HepG2 (cell line): ENCODE data around the gene ZBTB26. TPM values are rescaled to one million over a fixed set of nuclear protein-coding genes. Genes with fewer than 3 reads are reported as not detected.

Experiments
- CCDC6 ChIP-seq: sonication (generic); formaldehyde crosslinking; IDR thresholded peaks from 2 replicates; pipeline ENCODE4 v1.8.1; 2022; ENCODE audit warnings: mild to moderate bottlenecking, missing genetic modification reagents, moderate library complexity
- CREM ChIP-seq, 2 experiments: sonication (generic) in 1 of 2; formaldehyde crosslinking in 1 of 2; IDR thresholded peaks; 2 replicates each; pipeline versions ENCODE4 v1.4.0 to v1.6.1; 2016 to 2020; ENCODE audit warnings: antibody characterized with exemption in 1 of 2, mild to moderate bottlenecking in 1 of 2, missing genetic modification reagents in 1 of 2
- GZF1 ChIP-seq: sonication (generic); formaldehyde crosslinking; IDR thresholded peaks from 2 replicates; pipeline ENCODE4 v1.5.1; 2020; ENCODE audit warnings: mild to moderate bottlenecking, missing genetic modification reagents
- HOXA3 ChIP-seq: sonication (generic); formaldehyde crosslinking; IDR thresholded peaks from 2 replicates; pipeline ENCODE4 v1.5.0; 2020; ENCODE audit warnings: missing genetic modification reagents
- HOXA5 ChIP-seq: sonication (generic); formaldehyde crosslinking; IDR thresholded peaks from 2 replicates; pipeline ENCODE4 v1.4.0; 2020; ENCODE audit warnings: missing genetic modification reagents
- KDM5A ChIP-seq: fragments of 200-600 bp; sonication (generic); IDR thresholded peaks from 2 replicates; pipeline ENCODE4 v1.7.0; 2018; ENCODE audit warnings: antibody characterized with exemption, mild to moderate bottlenecking, low read length, borderline replicate concordance
- KDM5B ChIP-seq: sonication (generic); formaldehyde crosslinking; IDR thresholded peaks from 2 replicates; pipeline ENCODE4 v1.4.0; 2020; ENCODE audit warnings: missing genetic modification reagents, mild to moderate bottlenecking, borderline replicate concordance
- MIER3 ChIP-seq: IDR thresholded peaks from 2 replicates; pipeline ENCODE4 v1.6.1; 2016; ENCODE audit warnings: missing compliant biosample characterization, borderline replicate concordance
- MTA3 ChIP-seq: sonication (generic); formaldehyde crosslinking; IDR thresholded peaks from 2 replicates; pipeline ENCODE4 v1.4.0; 2020; ENCODE audit warnings: missing genetic modification reagents
- NCOA2 ChIP-seq: sonication (generic); formaldehyde crosslinking; IDR thresholded peaks from 2 replicates; pipeline ENCODE4 v1.8.0; 2022; ENCODE audit warnings: inconsistent platforms
- ONECUT2 ChIP-seq: sonication (generic); formaldehyde crosslinking; IDR thresholded peaks from 2 replicates; pipeline ENCODE4 v1.4.0; 2020; ENCODE audit warnings: missing genetic modification reagents
- PHF21A ChIP-seq: sonication (generic); formaldehyde crosslinking; IDR thresholded peaks from 2 replicates; pipeline ENCODE4 v1.5.0; 2020; ENCODE audit warnings: mild to moderate bottlenecking, missing genetic modification reagents
- PLRG1 ChIP-seq: fragments of 450-650 bp; conservative IDR thresholded peaks from 2 replicates; pipeline ENCODE4 v1.6.1; 2016
- RXRB ChIP-seq: IDR thresholded peaks from 2 replicates; pipeline ENCODE4 v1.6.1; 2016; ENCODE audit warnings: borderline replicate concordance, missing genetic modification reagents, missing compliant biosample characterization
- ZNF329 ChIP-seq: sonication (generic); formaldehyde crosslinking; IDR thresholded peaks from 2 replicates; pipeline ENCODE4 v1.9.0; 2021; ENCODE audit warnings: low read depth, mild to moderate bottlenecking, missing genetic modification reagents
- ZNF441 ChIP-seq: sonication (generic); formaldehyde crosslinking; IDR thresholded peaks from 2 replicates; pipeline ENCODE4 v1.7.0; 2021; ENCODE audit warnings: missing genetic modification reagents, borderline replicate concordance
- ZNF644 ChIP-seq: IDR thresholded peaks from 2 replicates; pipeline ENCODE4 v1.6.1; 2016; ENCODE audit warnings: low read depth
- ZNF83 ChIP-seq: sonication (generic); formaldehyde crosslinking; IDR thresholded peaks from 2 replicates; pipeline ENCODE4 v1.4.0; 2020; ENCODE audit warnings: missing genetic modification reagents, mild to moderate bottlenecking, borderline replicate concordance
- polyA plus RNA-seq, 8 experiments: library from polyadenylated mRNA; depleted of rRNA in 3 of 8; stranded (reverse) in 7 of 8; unstranded in 1 of 8; fragments of >200 nt; fragmentation: Illumina TruSeq in 4 of 8; extraction: Trizol in 4 of 8; gene quantifications; 2 replicates each; pipeline versions ENCODE4 v1.2.1 to v1.2.3, GENCODE V29; 2011 to 2016; ENCODE audit warnings: low read depth in 4 of 8, missing spikeins in 1 of 8, mixed read lengths in 1 of 8; ENCODE audit not compliant: insufficient read depth in 1 of 8
- total RNA-seq, 5 experiments: library from RNA; depleted of rRNA; stranded (reverse); fragments of >200 nt; fragmentation: Illumina TruSeq; extraction: Trizol; gene quantifications; 2 replicates each; pipeline ENCODE4 v1.2.3, GENCODE V29; 2016; ENCODE audit warnings: low read depth in 1 of 5
- TF ChIP-seq, protein P1 (sequence below): sonication (generic); formaldehyde crosslinking; conservative IDR thresholded peaks from 2 replicates; pipeline ENCODE4 v1.8.0; 2022; ENCODE audit warnings: mild to moderate bottlenecking, moderate library complexity, missing genetic modification reagents
- TF ChIP-seq, protein P2 (sequence below): sonication (generic); formaldehyde crosslinking; IDR thresholded peaks from 2 replicates; pipeline ENCODE4 v1.4.0; 2020; ENCODE audit warnings: low read depth, missing genetic modification reagents
- TF ChIP-seq, protein P3 (sequence below): sonication (generic); formaldehyde crosslinking; IDR thresholded peaks from 2 replicates; pipeline ENCODE4 v1.8.1; 2023; ENCODE audit warnings: mild to moderate bottlenecking, missing genetic modification reagents
- TF ChIP-seq, protein P4 (sequence below): sonication (generic); formaldehyde crosslinking; IDR thresholded peaks from 2 replicates; pipeline ENCODE4 v1.8.0; 2022; ENCODE audit warnings: missing genetic modification reagents, mild to moderate bottlenecking, borderline replicate concordance

ZBTB26 gene
- total and polyA plus RNA-seq, 2 of the 13 experiments (the other 11 are each of a cell fraction or from before 2014, with no cell fraction given) = 4.5 to 8.6 TPM

DNA sequence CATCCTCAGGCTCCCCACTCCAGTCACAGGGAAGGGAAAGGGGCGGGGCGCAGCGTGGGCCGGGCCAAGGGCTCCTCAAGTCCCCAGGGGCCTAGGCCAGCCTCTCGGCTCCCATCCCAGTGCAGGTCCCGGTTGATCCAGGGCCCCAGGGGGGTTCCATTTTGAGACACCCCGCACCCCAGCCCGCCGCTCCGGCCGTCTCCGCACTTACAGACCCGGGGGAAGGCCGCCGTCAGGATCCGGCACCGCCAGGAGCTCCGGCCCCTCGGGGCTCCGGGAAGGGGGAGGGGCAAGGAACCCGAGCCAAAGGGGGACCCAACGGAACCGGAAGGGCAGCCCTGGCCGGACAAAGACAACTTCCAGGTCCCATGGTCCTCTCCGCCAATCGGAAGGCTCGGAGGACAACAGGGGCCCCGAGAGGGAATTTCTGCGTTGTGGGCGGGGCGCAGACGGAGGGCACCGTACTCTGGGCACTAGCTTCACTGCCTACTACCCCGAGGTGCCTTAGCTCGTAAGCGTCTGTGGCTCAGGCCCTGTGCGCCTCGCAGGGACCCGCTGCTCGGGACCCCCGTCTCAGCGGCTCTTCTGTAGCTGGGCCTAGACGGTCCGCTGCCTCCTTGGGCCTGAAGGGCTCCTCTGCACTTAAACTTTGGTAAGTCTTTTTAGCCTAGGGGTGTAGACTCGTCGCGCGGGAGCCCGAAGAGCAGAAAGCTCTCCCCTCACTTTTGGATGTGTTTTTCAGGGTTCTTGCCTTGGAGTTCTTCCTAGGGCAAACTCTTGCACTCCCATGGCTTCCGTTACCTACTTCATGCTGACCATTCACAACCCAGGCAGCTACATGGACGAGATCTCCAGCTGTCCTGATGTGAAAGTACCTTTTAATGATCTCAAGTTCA lies at the start of gene ZBTB26 (continued):
- peak; percentile 38; the same call in 1 of the 2 replicates for TF ChIP-seq CCDC6 (CRISPR knock-in tag)
- TF ChIP-seq KDM5B (CRISPR knock-in tag) = peak; percentile 67; the same call in 1 of the 2 replicates
- no peak for TF ChIP-seq PLRG1
- peak; percentile 17; the same call in 1 of the 2 replicates for TF ChIP-seq ONECUT2
- 0 out of 2 replicates have a peak, but pooled peaks have one; percentile 38 for TF ChIP-seq HOXA5 (CRISPR knock-in tag)
- no peak for TF ChIP-seq GZF1 (CRISPR knock-in tag)
- peak; percentile 62; the same call in 1 of the 2 replicates for TF ChIP-seq MIER3 (CRISPR knock-in tag)
- TF ChIP-seq, protein P1, sequence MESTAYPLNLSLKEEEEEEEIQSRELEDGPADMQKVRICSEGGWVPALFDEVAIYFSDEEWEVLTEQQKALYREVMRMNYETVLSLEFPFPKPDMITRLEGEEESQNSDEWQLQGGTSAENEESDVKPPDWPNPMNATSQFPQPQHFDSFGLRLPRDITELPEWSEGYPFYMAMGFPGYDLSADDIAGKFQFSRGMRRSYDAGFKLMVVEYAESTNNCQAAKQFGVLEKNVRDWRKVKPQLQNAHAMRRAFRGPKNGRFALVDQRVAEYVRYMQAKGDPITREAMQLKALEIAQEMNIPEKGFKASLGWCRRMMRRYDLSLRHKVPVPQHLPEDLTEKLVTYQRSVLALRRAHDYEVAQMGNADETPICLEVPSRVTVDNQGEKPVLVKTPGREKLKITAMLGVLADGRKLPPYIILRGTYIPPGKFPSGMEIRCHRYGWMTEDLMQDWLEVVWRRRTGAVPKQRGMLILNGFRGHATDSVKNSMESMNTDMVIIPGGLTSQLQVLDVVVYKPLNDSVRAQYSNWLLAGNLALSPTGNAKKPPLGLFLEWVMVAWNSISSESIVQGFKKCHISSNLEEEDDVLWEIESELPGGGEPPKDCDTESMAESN (CRISPR knock-in tag) = peak; percentile 43; the same call in 1 of the 2 replicates
- TF ChIP-seq ZNF644 (CRISPR knock-in tag) = no peak
- TF ChIP-seq NCOA2 (CRISPR knock-in tag) = no peak
- no peak for TF ChIP-seq MTA3 (CRISPR knock-in tag)
- peak; percentile 94 for TF ChIP-seq ZNF329 (CRISPR knock-in tag)
- 0 out of 2 replicates have a peak, but pooled peaks have one; percentile 33 for TF ChIP-seq ZNF441 (CRISPR knock-in tag)
- peak; percentile 50; the same call in 1 of the 2 replicates for TF ChIP-seq RXRB
- TF ChIP-seq, protein P2, sequence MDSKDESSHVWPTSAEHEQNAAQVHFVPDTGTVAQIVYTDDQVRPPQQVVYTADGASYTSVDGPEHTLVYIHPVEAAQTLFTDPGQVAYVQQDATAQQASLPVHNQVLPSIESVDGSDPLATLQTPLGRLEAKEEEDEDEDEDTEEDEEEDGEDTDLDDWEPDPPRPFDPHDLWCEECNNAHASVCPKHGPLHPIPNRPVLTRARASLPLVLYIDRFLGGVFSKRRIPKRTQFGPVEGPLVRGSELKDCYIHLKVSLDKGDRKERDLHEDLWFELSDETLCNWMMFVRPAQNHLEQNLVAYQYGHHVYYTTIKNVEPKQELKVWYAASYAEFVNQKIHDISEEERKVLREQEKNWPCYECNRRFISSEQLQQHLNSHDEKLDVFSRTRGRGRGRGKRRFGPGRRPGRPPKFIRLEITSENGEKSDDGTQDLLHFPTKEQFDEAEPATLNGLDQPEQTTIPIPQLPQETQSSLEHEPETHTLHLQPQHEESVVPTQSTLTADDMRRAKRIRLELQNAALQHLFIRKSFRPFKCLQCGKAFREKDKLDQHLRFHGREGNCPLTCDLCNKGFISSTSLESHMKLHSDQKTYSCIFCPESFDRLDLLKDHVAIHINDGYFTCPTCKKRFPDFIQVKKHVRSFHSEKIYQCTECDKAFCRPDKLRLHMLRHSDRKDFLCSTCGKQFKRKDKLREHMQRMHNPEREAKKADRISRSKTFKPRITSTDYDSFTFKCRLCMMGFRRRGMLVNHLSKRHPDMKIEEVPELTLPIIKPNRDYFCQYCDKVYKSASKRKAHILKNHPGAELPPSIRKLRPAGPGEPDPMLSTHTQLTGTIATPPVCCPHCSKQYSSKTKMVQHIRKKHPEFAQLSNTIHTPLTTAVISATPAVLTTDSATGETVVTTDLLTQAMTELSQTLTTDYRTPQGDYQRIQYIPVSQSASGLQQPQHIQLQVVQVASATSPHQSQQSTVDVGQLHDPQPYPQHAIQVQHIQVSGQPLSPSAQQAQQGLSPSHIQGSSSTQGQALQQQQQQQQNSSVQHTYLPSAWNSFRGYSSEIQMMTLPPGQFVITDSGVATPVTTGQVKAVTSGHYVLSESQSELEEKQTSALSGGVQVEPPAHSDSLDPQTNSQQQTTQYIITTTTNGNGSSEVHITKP (CRISPR knock-in tag) = peak; percentile 44; the same call in 1 of the 2 replicates
- no peak; the same call in 1 of the 2 replicates for TF ChIP-seq ZNF83
- TF ChIP-seq CREM (IDR thresholded peaks at IDR 0.05) = peak; percentile 72
- no peak for TF ChIP-seq CREM (CRISPR knock-in tag; IDR thresholded peaks at IDR 0.05)
- TF ChIP-seq, protein P3, sequence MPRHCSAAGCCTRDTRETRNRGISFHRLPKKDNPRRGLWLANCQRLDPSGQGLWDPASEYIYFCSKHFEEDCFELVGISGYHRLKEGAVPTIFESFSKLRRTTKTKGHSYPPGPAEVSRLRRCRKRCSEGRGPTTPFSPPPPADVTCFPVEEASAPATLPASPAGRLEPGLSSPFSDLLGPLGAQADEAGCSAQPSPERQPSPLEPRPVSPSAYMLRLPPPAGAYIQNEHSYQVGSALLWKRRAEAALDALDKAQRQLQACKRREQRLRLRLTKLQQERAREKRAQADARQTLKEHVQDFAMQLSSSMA (CRISPR knock-in tag) = peak; percentile 62; the same call in 1 of the 2 replicates
- peak; percentile 79 for TF ChIP-seq HOXA3
- peak; percentile 77 for TF ChIP-seq PHF21A (CRISPR knock-in tag)
- TF ChIP-seq KDM5A = peak; percentile 92
- TF ChIP-seq, protein P4, sequence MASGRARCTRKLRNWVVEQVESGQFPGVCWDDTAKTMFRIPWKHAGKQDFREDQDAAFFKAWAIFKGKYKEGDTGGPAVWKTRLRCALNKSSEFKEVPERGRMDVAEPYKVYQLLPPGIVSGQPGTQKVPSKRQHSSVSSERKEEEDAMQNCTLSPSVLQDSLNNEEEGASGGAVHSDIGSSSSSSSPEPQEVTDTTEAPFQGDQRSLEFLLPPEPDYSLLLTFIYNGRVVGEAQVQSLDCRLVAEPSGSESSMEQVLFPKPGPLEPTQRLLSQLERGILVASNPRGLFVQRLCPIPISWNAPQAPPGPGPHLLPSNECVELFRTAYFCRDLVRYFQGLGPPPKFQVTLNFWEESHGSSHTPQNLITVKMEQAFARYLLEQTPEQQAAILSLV = peak; percentile 87; the same call in 1 of the 2 replicates
